GM19099 (cell line): ENCODE data around the gene SSC5D.

Source experiments
- POLR2A ChIP-seq: IDR thresholded peaks from 3 replicates; pipeline ENCODE4 v1.6.1; 2011; ENCODE audit warnings: low read depth; ENCODE audit not compliant: insufficient read length; ENCODE audit errors: extremely low read depth

Gene SSC5D

DNA sequence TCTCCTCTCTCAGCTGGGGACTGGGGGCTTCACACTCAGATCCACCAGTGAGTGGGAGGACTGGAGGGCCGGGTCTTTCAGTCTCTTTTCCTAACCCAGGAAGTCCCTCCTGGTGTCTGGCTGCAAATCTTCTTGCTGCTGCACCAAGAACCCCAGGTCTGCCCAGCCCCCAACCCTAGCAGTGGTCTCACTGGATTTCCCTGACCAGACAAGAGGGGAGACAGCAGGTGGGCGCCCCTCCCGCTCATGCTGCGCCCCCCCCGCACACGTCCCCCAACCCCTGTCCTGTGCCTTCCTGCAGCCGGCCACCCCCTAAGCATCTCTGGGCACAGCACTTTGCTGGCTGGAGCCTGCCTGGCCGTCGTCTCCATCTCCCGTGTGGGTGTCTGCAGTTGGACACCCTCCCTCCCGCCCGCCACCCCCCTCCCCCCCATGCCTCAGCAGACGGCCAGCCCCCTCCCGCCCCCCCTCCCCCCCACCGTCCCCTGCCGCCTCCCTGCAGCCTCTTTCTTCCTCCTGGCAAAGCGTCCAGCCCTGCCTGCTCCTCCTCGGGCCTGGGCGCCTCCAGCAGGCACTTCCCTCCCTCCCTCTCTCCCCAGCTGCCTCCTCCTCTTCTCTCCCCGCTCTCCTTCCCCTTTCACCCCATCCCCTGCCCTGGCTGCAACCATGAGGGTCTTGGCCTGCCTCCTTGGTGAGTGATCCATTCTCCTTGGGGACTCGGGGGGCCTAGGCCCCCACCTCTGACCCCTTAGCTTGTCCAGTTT, at the start of gene SSC5D:
TSS of gene SSC5D (plus strand) at position 513 of the 764 bp plus-strand sequence. CDS start at position 667, 154 bp downstream.
- TF ChIP-seq POLR2A, result no peak

GRCh38 chr19:55439052-55439451, 49.2 kb upstream of the SSC5D start:
- TF ChIP-seq POLR2A, result no peak

GRCh38 chr19:55440411-55441105, 47.7 kb upstream of the SSC5D start:
- no peak for TF ChIP-seq POLR2A

GRCh38 chr19:55441319-55441691, 46.9 kb upstream of the SSC5D start:
- TF ChIP-seq POLR2A, result no peak

GRCh38 chr19:55441692-55442321, 46.4 kb upstream of the SSC5D start:
- TF ChIP-seq POLR2A, result no peak

- TF ChIP-seq POLR2A, result no peak
Measured at GRCh38 chr19:55442372-55442961, 45.8 kb upstream of the SSC5D start.

- no peak for TF ChIP-seq POLR2A
Measured at GRCh38 chr19:55443045-55443823, 45.0 kb upstream of the SSC5D start, which contains the start of gene SHISA7. TSS of gene SHISA7 (minus strand) at chr19:55443300. CDS start at chr19:55442863, 437 bp downstream.

DNA sequence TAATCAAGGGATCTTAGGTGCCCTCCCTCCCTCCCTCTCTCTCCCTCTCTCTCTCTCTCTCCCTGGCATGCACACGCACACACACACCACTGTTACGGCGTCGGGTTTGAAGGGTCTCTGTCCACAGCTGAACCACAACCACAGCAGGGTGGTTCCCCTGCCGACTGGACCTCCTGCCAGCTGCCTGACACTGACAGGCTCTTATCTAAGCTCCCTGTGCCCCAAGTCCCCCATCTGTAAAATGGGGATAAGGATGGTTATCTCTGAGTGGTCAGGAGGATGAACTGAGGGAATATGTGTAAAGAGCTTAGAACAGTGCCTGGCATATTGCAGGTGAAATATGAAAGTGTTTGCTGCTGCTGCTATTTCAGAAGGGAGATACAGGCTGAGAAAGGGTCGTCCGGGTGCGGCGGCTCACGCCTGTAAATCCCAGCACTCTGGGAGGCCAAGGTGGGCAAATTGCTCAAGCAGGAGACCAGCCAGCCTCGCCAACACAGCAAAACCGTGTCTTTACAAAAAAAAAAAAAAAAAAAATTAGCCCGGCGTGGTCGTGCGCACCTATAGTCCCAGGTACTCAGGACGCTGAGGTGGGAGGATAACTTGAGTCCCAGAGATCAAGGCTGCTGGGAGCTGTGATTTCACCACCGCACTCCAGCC, 44.3 kb upstream of the SSC5D start:
- TF ChIP-seq POLR2A, result no peak

DNA sequence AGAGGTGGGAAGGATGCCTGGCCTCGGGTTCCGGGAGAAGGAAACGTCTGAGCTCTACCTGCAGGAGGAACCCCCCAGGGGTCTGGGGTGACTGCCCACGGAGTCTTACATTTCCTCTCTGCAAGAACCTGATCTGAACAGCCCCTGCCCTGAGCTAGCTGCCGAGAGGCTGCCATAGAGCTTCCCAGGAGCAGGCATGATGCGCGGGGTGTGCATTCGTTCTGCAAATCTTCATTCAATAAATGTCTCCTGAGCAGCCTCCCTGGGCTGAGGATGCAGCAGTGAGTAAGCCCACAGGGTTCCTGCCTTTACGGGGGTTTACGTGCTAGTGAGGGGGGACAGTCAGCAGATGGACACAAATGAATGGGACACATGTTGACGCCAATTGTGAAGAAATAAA, 43.6 kb upstream of the SSC5D start:
- no peak for TF ChIP-seq POLR2A

DNA sequence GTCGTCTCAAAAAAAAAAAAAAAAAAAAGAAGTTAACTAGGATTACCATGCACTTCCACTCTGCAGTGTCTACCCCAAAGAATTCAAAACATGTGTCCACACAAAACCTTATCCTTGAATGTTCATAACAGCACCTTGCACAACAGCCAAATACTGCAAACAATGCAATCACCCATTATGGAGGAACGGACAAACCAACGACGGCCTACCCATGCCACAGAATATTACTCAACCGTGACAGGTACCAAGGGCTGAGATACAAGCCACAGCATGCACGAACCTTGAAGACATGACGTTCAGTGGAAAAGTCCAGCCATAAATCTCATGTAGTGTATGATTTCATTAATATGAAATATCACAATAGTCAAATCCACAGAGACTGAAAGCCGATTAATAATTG, 42.2 kb upstream of the SSC5D start:
- TF ChIP-seq POLR2A, result no peak

- no peak for TF ChIP-seq POLR2A
Measured at GRCh38 chr19:55447421-55448174, 40.6 kb upstream of the SSC5D start.

DNA sequence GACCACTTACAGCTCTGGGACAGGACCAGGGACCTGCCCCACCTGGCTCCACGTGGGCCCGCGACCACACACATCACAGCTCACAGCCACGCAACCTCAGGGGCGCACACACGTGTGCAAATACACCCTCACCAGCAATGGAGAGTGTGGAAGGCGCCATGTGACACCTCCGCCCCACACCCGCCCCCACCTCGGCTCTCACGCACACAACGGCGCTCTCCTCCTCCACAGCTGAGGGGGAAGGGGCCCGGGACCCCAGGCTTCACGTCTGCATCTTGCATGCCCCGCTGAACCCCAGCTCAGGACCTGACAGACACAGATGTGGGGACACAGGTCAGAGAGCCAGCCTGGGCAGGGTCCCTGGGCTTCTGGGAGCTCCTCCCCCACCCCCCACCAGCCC, 38.8 kb upstream of the SSC5D start:
- no peak for TF ChIP-seq POLR2A

- TF ChIP-seq POLR2A, result no peak
Measured at GRCh38 chr19:55451163-55451964, 36.9 kb upstream of the SSC5D start.
